WTC11 (cell line): ENCODE measurements around the gene LIMA1.

Experiments
- ESRRA ChIP-seq: sonication (generic); formaldehyde crosslinking; IDR thresholded peaks from 2 replicates; pipeline ENCODE4 v1.8.1; 2022; ENCODE audit warnings: mild to moderate bottlenecking, missing genetic modification reagents, borderline replicate concordance
- MAX ChIP-seq: sonication (generic); formaldehyde crosslinking; IDR thresholded peaks from 2 replicates; pipeline ENCODE4 v1.8.0; 2022; ENCODE audit warnings: mild to moderate bottlenecking, missing genetic modification reagents
- NFATC4 ChIP-seq: fragments of 250-450 bp; sonication (Bioruptor Pico); IDR thresholded peaks from 2 replicates; pipeline ENCODE4 v1.9.0; 2021; ENCODE audit warnings: mild to moderate bottlenecking
- ZNF671 ChIP-seq: fragments of 250-450 bp; sonication (Bioruptor Pico); IDR thresholded peaks from 2 replicates; pipeline ENCODE4 v1.8.0; 2021; ENCODE audit warnings: mild to moderate bottlenecking
- TF ChIP-seq, protein P1 (sequence below): fragments of 200-600 bp; IDR thresholded peaks from 2 replicates; pipeline ENCODE4 v1.8.0; 2022; ENCODE audit warnings: antibody characterized with exemption

GRCh38 chr12:50185301-50185895, 97.9 kb downstream of the LIMA1 start:
- TF ChIP-seq ZNF671 (CRISPR knock-in tag): no peak
- TF ChIP-seq NFATC4 (CRISPR knock-in tag): no peak
- TF ChIP-seq, protein P1, sequence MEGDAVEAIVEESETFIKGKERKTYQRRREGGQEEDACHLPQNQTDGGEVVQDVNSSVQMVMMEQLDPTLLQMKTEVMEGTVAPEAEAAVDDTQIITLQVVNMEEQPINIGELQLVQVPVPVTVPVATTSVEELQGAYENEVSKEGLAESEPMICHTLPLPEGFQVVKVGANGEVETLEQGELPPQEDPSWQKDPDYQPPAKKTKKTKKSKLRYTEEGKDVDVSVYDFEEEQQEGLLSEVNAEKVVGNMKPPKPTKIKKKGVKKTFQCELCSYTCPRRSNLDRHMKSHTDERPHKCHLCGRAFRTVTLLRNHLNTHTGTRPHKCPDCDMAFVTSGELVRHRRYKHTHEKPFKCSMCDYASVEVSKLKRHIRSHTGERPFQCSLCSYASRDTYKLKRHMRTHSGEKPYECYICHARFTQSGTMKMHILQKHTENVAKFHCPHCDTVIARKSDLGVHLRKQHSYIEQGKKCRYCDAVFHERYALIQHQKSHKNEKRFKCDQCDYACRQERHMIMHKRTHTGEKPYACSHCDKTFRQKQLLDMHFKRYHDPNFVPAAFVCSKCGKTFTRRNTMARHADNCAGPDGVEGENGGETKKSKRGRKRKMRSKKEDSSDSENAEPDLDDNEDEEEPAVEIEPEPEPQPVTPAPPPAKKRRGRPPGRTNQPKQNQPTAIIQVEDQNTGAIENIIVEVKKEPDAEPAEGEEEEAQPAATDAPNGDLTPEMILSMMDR: no peak
- TF ChIP-seq ESRRA: no peak
- TF ChIP-seq MAX (CRISPR knock-in tag): no peak
